ENCODE results near the gene FBXW8. TPM values are rescaled to one million over a fixed set of nuclear protein-coding genes. Genes with fewer than 3 reads are reported as not detected.

Gene FBXW8
- total RNA-seq, 2 donors from 2014 or later, result 7.9 to 9.0 TPM

GRCh38 chr12:116945886-116946550 lies 35.3 kb downstream of the FBXW8 start:
- DNase-seq (ENCODE audit: low spot score), result no peak
- Histone ChIP-seq H3K27me3 (no peaks in the 10 kb centered on the region), H3K4me1 (peaks cover 0 to 11% of the 10 kb centered on the region in 2 donors), H3K36me3 (peaks cover 36% of the 10 kb centered on the region), H3K9me3 (peaks cover 0 to 19% of the 10 kb centered on the region in 2 donors), H3K27ac (no peak overlapping the region), H3K4me3 (no peak overlapping the region)
- no peak for TF ChIP-seq CTCF (IDR thresholded peaks at IDR 0.05)

GRCh38 chr12:116948298-116948697 lies 37.5 kb downstream of the FBXW8 start:
- Histone ChIP-seq H3K27ac (no peak overlapping the region), H3K9me3 (peaks cover 0 to 7% of the 10 kb centered on the region in 2 donors), H3K4me3 (no peak overlapping the region), H3K27me3 (no peaks in the 10 kb centered on the region), H3K4me1 (peaks cover 0 to 7% of the 10 kb centered on the region in 2 donors), H3K36me3 (peaks cover 36% of the 10 kb centered on the region)
- TF ChIP-seq CTCF (IDR thresholded peaks at IDR 0.05), result no peak
- DNase-seq (ENCODE audit: low spot score), result no peak

- peaks cover 36% of the 10 kb centered on the region for H3K36me3 ChIP-seq
- peaks cover 0 to 17% of the 10 kb centered on the region in 2 donors for H3K4me1 ChIP-seq
- no peak for DNase-seq (ENCODE audit: low spot score)
These were observed 40.0 kb downstream of the FBXW8 start for GRCh38 chr12:116950628-116951325.

GRCh38 chr12:116954710-116955381 lies 44.1 kb downstream of the FBXW8 start:
- H3K9me3 ChIP-seq, result no peaks in the 10 kb centered on the region
- no peak overlapping the region for H3K4me3 ChIP-seq
- no peak for TF ChIP-seq CTCF (IDR thresholded peaks at IDR 0.05)
- no peak for DNase-seq (ENCODE audit: low spot score)
- H3K36me3 ChIP-seq, result peaks cover 9% of the 10 kb centered on the region
- no peaks in the 10 kb centered on the region for H3K27me3 ChIP-seq
- H3K4me1 ChIP-seq, result peaks cover 0 to 17% of the 10 kb centered on the region in 2 donors
- H3K27ac ChIP-seq, result no peak overlapping the region

More at GRCh38 chr12:116950628-116951325, 40.0 kb downstream of the FBXW8 start:
- Histone ChIP-seq H3K27ac (no peak overlapping the region), H3K9me3 (no peaks in the 10 kb centered on the region), H3K4me3 (no peak overlapping the region), H3K27me3 (no peaks in the 10 kb centered on the region)
- no peak for TF ChIP-seq CTCF (IDR thresholded peaks at IDR 0.05)

- TF ChIP-seq CTCF (IDR thresholded peaks at IDR 0.05), result no peak
These were observed 44.8 kb downstream of the FBXW8 start for GRCh38 chr12:116955382-116956021.

More at GRCh38 chr12:116955382-116956021, 44.8 kb downstream of the FBXW8 start:
- peaks cover 0 to 17% of the 10 kb centered on the region in 2 donors for H3K4me1 ChIP-seq
- no peak for DNase-seq (ENCODE audit: low spot score)
- H3K27ac ChIP-seq, result no peak overlapping the region
- H3K27me3 ChIP-seq, result no peaks in the 10 kb centered on the region
- H3K9me3 ChIP-seq, result no peaks in the 10 kb centered on the region
- H3K4me3 ChIP-seq, result no peak overlapping the region
- peaks cover 4% of the 10 kb centered on the region for H3K36me3 ChIP-seq

Measured in right atrium auricular region (tissue), 2 donors.